Ascending aorta (tissue), 2 donors: ENCODE results near the gene RTKN. TPM values are rescaled to one million over a fixed set of nuclear protein-coding genes. Genes with fewer than 3 reads are reported as not detected.

Experiments used
- DNase-seq, 2 donors: peaks; one replicate each; pipeline ENCODE4 v3.0.0-alpha.2; 2019; ENCODE audit warnings: low spot score in 2 of 2
- H3K27ac ChIP-seq, 2 donors: fragments of 200-600 bp; sonication (generic); one replicate each; pipeline ENCODE4 v1.5.1; 2016 to 2017; ENCODE audit warnings: mild to moderate bottlenecking in 1 of 2
- H3K27me3 ChIP-seq: fragments of 200-600 bp; sonication (generic); one replicate; pipeline ENCODE4 v1.5.1; 2017
- H3K36me3 ChIP-seq, 2 donors: fragments of 200-600 bp; sonication (generic); one replicate each; pipeline ENCODE4 v1.5.1; 2016
- H3K4me1 ChIP-seq, 2 donors: fragments of 200-600 bp; sonication (generic); one replicate each; pipeline ENCODE4 v1.5.1; 2016 to 2017; ENCODE audit warnings: mild to moderate bottlenecking in 1 of 2
- H3K4me3 ChIP-seq, 2 donors: fragments of 200-600 bp; sonication (generic); one replicate each; pipeline ENCODE4 v1.5.1; 2016 to 2017; ENCODE audit warnings: mild to moderate bottlenecking in 1 of 2
- H3K9me3 ChIP-seq, 2 donors: fragments of 200-600 bp; sonication (generic); one replicate each; pipeline ENCODE4 v1.5.1; 2016
- CTCF ChIP-seq, 3 experiments: fragments of 200-600 bp in 2 of 3; fragments of 450-650 bp in 1 of 3; sonication (generic) in 2 of 3; IDR thresholded peaks; one replicate each; pipeline ENCODE4 v1.5.1; 2016 to 2019; ENCODE audit warnings: antibody characterized with exemption in 3 of 3, mild to moderate bottlenecking in 1 of 3, moderate library complexity in 1 of 3
- intact Hi-C: fragments of 100-400 bp; cut with DNase I; formaldehyde crosslinking; loops from one replicate; pipeline ENCODE4 v1.15.1; 2023
- total RNA-seq: library from RNA; depleted of rRNA; stranded (reverse); fragments of >200 nt; gene quantifications from one replicate; pipeline ENCODE4 v1.1.0, GENCODE V29; 2016

Gene RTKN
- total RNA-seq, 1 donor from 2014 or later, result 9.5 TPM

- no peaks in the 10 kb centered on the region for H3K9me3 ChIP-seq
- H3K36me3 ChIP-seq, result no peaks in the 10 kb centered on the region
- H3K4me1 ChIP-seq, result peaks cover 13 to 21% of the 10 kb centered on the region in 2 donors
- peak overlapping the region; percentile 92 to 94 for H3K4me3 ChIP-seq
- H3K27me3 ChIP-seq, result no peaks in the 10 kb centered on the region
- peak; percentile 55 to 93 for DNase-seq
- TF ChIP-seq CTCF (IDR thresholded peaks at IDR 0.05), result peak; percentile 88 to 97 (median 94)
- intact Hi-C loops, result loop anchor here (1.0 to 2.0 kb wide), 2 partner anchors 17 to 390 kb away; no protein-coding TSS in a partner anchor
- peak overlapping the region; percentile 84 to 89 for H3K27ac ChIP-seq
Measured at GRCh38 chr2:74391580-74392448, 49.9 kb downstream of the RTKN start.

- no peak for TF ChIP-seq CTCF (IDR thresholded peaks at IDR 0.05)
- H3K27ac ChIP-seq, result peak overlapping the region; percentile 84 to 89
- no peaks in the 10 kb centered on the region for H3K27me3 ChIP-seq
- peak overlapping the region; percentile 92 to 94 for H3K4me3 ChIP-seq
- intact Hi-C loops, result loop anchor here (2.0 kb wide), 1 partner anchor 16 kb away; no protein-coding TSS in a partner anchor
- DNase-seq, result no peak
- peaks cover 13 to 21% of the 10 kb centered on the region in 2 donors for H3K4me1 ChIP-seq
- no peaks in the 10 kb centered on the region for H3K36me3 ChIP-seq
- no peaks in the 10 kb centered on the region for H3K9me3 ChIP-seq
Measured at GRCh38 chr2:74391209-74391579, 50.5 kb downstream of the RTKN start.

GRCh38 chr2:74390606-74391005 is 51.1 kb downstream of the RTKN start:
- TF ChIP-seq CTCF (IDR thresholded peaks at IDR 0.05), result no peak
- Histone ChIP-seq H3K4me1 (peaks cover 13 to 21% of the 10 kb centered on the region in 2 donors), H3K27me3 (no peaks in the 10 kb centered on the region), H3K27ac (no peak overlapping the region), H3K4me3 (peak overlapping the region; percentile 92 to 94), H3K9me3 (no peaks in the 10 kb centered on the region), H3K36me3 (no peaks in the 10 kb centered on the region)
- DNase-seq, result no peak
- intact Hi-C loops, result loop anchor here (2.0 kb wide), 1 partner anchor 16 kb away; no protein-coding TSS in a partner anchor

GRCh38 chr2:74387346-74387745 is 54.4 kb downstream of the RTKN start:
- intact Hi-C loops, result no loop called here
- no peak overlapping the region for H3K4me3 ChIP-seq
- DNase-seq, result peak in 1 of 2 donors; percentile 18
- no peak for TF ChIP-seq CTCF (IDR thresholded peaks at IDR 0.05)
- no peaks in the 10 kb centered on the region for H3K9me3 ChIP-seq
- H3K4me1 ChIP-seq, result peaks cover 14 to 31% of the 10 kb centered on the region in 2 donors
- H3K27me3 ChIP-seq, result no peaks in the 10 kb centered on the region
- H3K27ac ChIP-seq, result peak overlapping the region; percentile 10 to 48
- H3K36me3 ChIP-seq, result no peaks in the 10 kb centered on the region

GRCh38 chr2:74385396-74385795 is 56.3 kb downstream of the RTKN start:
- intact Hi-C loops, result no loop called here
- DNase-seq, result peak in 1 of 2 donors; percentile 60
- H3K27ac ChIP-seq, result peak overlapping the region in 1 of 2 donors; percentile 71
- no peak overlapping the region for H3K4me3 ChIP-seq
- peaks cover 18 to 41% of the 10 kb centered on the region in 2 donors for H3K4me1 ChIP-seq
- no peaks in the 10 kb centered on the region for H3K9me3 ChIP-seq
- H3K36me3 ChIP-seq, result no peaks in the 10 kb centered on the region
- no peaks in the 10 kb centered on the region for H3K27me3 ChIP-seq
- no peak for TF ChIP-seq CTCF (IDR thresholded peaks at IDR 0.05)
